Gastroesophageal sphincter (tissue), 4 donors: ENCODE measurements around the gene BBOX1. TPM values are rescaled to one million over a fixed set of nuclear protein-coding genes. Genes with fewer than 3 reads are reported as not detected.
"Not testable (repeated sequence)": the region's sequence is repeated elsewhere in the genome, so short reads cannot be mapped to it uniquely, and the experiment has no call there.

ENCODE experiments used
- ATAC-seq: fragments of 150-250 bp; one replicate; pipeline ENCODE4 v1.9.1; 2016; ENCODE audit warnings: mild to moderate bottlenecking, moderate library complexity
- H3K27ac ChIP-seq, 4 donors: fragments of 200-600 bp; sonication (generic) in 3 of 4; 1 replicate in 3 of 4; 2 replicates in 1 of 4; pipeline ENCODE4 v1.5.1; 2016 to 2019
- H3K27me3 ChIP-seq: fragments of 200-600 bp; sonication (generic); one replicate; pipeline ENCODE4 v1.5.1; 2019
- H3K36me3 ChIP-seq, 2 donors: fragments of 200-600 bp; sonication (generic); one replicate each; pipeline ENCODE4 v1.5.1; 2019; ENCODE audit warnings: control low read depth in 1 of 2
- H3K4me1 ChIP-seq, 3 donors: fragments of 200-600 bp; sonication (generic); 1 replicate in 2 of 3; 2 replicates in 1 of 3; pipeline ENCODE4 v1.5.1; 2016 to 2019; ENCODE audit warnings: control low read depth in 2 of 3
- H3K4me3 ChIP-seq, 2 donors: fragments of 200-600 bp; sonication (generic); one replicate each; pipeline ENCODE4 v1.5.1; 2019; ENCODE audit warnings: mild to moderate bottlenecking in 1 of 2, moderate library complexity in 1 of 2
- H3K9me3 ChIP-seq, 3 donors: fragments of 200-600 bp; sonication (generic); one replicate each; pipeline ENCODE4 v1.5.1; 2017 to 2019; ENCODE audit warnings: control low read depth in 2 of 3
- EP300 ChIP-seq: sonication (generic); formaldehyde crosslinking; IDR thresholded peaks from one replicate; pipeline ENCODE4 v1.6.1; 2017; ENCODE audit warnings: antibody characterized with exemption, mild to moderate bottlenecking
- POLR2A ChIP-seq, 2 donors: fragments of 450-650 bp; IDR thresholded peaks; one replicate each; pipeline ENCODE4 v1.6.1; 2017; ENCODE audit warnings: antibody characterized with exemption in 2 of 2, mild to moderate bottlenecking in 2 of 2, moderate library complexity in 1 of 2
- POLR2AphosphoS5 ChIP-seq: sonication (generic); formaldehyde crosslinking; IDR thresholded peaks from one replicate; pipeline ENCODE4 v1.6.1; 2017; ENCODE audit warnings: antibody characterized with exemption
- WGBS, 2 donors: methylation state at CpG; one replicate each; pipeline ENCODE4 v1.1.5; 2018; ENCODE audit warnings: low coverage in 1 of 2; 5-methylcytosine and 5-hydroxymethylcytosine counted together
- total RNA-seq, 4 donors: library from RNA; depleted of rRNA; stranded (reverse); fragments of >200 nt; gene quantifications; one replicate each; pipeline ENCODE4 v1.1.0, GENCODE V29; 2016
- TF ChIP-seq, protein P1 (sequence below), 4 experiments: fragments of 200-600 bp in 2 of 4; fragments of 450-650 bp in 2 of 4; sonication (generic) in 1 of 4; IDR thresholded peaks; one replicate each; pipeline ENCODE4 v1.5.1; 2017 to 2019; ENCODE audit warnings: antibody characterized with exemption in 4 of 4, mild to moderate bottlenecking in 2 of 4, moderate library complexity in 2 of 4

Gene BBOX1
- total RNA-seq, 4 donors from 2014 or later, result 0.67 to 4.4 TPM; not detected in 2

DNA sequence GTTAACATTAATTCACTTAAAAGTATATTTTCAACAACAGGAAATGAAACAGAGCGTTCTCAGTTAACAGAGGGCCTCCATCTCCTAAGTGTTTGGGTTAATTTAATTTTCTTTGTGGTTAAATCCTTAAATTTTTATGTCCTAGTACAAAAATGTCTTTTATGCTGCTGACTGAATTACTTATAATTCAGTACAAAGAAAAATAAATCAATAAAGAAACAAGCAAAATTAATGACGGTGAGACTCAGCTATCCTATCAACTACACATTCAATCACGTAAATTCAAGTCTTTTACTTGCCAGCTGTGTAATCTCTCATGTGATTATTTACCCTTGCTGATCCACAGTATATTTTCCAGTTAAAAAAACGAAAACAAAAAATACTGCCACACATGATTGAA is 81.4 kb downstream of the BBOX1 start:
- ATAC-seq, result no peak
- Histone ChIP-seq H3K36me3 (no peaks in the 10 kb centered on the region), H3K9me3 (no peaks in the 10 kb centered on the region), H3K27ac (no peak overlapping the region), H3K4me3 (no peak overlapping the region), H3K4me1 (no peaks in the 10 kb centered on the region), H3K27me3 (no peaks in the 10 kb centered on the region)
- 74 to 77% methylated on average over 4 of the region's 4 CpGs for WGBS, 2 donors
- no peak for TF ChIP-seq POLR2A (IDR thresholded peaks at IDR 0.05)
- no peak for TF ChIP-seq EP300
- TF ChIP-seq, protein P1, sequence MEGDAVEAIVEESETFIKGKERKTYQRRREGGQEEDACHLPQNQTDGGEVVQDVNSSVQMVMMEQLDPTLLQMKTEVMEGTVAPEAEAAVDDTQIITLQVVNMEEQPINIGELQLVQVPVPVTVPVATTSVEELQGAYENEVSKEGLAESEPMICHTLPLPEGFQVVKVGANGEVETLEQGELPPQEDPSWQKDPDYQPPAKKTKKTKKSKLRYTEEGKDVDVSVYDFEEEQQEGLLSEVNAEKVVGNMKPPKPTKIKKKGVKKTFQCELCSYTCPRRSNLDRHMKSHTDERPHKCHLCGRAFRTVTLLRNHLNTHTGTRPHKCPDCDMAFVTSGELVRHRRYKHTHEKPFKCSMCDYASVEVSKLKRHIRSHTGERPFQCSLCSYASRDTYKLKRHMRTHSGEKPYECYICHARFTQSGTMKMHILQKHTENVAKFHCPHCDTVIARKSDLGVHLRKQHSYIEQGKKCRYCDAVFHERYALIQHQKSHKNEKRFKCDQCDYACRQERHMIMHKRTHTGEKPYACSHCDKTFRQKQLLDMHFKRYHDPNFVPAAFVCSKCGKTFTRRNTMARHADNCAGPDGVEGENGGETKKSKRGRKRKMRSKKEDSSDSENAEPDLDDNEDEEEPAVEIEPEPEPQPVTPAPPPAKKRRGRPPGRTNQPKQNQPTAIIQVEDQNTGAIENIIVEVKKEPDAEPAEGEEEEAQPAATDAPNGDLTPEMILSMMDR (IDR thresholded peaks at IDR 0.05), result no peak
- no peak for TF ChIP-seq POLR2AphosphoS5

DNA sequence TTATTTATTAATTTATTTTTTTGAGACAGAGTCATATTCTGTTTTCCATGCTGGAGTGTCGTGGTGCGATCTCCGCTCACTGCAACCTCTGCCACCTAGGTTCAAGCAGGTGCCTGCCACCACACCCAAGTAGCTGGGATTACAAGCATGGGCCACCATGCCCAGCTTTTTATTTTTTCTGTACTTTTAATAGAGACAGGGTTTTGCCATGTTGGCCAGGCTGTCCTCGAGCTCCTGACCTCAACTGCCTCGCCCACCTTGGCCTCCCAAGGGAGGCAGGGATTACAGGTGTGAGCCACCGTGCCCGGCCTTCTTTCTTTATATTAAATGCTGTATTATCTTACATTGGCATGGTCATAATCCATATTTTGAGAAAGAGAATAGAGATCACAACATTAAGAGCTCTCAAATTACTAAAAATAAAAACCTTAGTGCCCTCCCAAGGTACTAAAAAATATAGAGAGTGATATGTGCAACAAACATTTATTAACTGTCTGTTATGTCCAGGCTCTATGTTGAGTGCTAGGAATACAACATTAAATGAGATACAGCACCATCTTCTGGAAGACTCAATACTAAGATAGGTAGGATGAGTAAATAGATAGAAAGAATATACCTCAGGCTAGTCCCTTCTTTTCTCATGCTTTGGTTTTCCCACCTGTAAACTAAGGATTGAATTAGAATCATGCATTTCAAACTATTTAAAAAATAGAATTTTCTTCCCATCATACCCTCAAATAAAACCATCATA is 84.1 kb downstream of the BBOX1 start:
- H3K27me3 ChIP-seq, result no peaks in the 10 kb centered on the region
- no peaks in the 10 kb centered on the region for H3K4me1 ChIP-seq
- no peak overlapping the region for H3K4me3 ChIP-seq
- TF ChIP-seq EP300, result no peak
- no peak for TF ChIP-seq POLR2AphosphoS5
- TF ChIP-seq, protein P1 (IDR thresholded peaks at IDR 0.05), result peak in 1 of 4 experiments; percentile 27
- H3K36me3 ChIP-seq, result no peaks in the 10 kb centered on the region
- ATAC-seq, result no peak
- 84 to 100% methylated on average over 3 to 7 of the region's 7 CpGs for WGBS, 2 donors
- no peak overlapping the region for H3K27ac ChIP-seq
- H3K9me3 ChIP-seq, result no peaks in the 10 kb centered on the region

GRCh38 chr11:27129686-27130085 is 89.1 kb downstream of the BBOX1 start:
- Histone ChIP-seq H3K27me3 (no peaks in the 10 kb centered on the region), H3K27ac (no peak overlapping the region), H3K4me1 (no peaks in the 10 kb centered on the region), H3K36me3 (no peaks in the 10 kb centered on the region), H3K4me3 (no peak overlapping the region), H3K9me3 (no peaks in the 10 kb centered on the region)
- ATAC-seq, result no peak
- TF ChIP-seq, protein P1 (IDR thresholded peaks at IDR 0.05), result no peak
- TF ChIP-seq EP300, result no peak
- no peak for TF ChIP-seq POLR2AphosphoS5

DNA sequence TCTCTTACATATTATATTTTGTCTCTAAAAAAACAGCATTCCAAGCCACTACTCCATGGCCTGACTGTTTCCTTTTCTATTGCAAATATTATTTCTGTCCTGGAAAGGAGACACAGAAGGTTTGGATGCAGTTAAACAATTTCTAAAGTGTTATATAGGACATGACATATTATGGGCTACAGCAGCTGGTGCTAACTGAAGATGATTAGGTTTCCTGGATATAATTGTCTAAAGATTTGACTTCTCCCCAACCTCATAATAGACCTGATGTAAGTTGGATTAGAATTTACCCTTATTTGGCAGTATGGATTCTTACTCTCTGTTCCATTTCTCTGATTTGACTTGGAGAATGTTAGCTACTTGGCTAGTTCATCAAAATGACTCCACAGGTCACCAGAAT is 90.2 kb downstream of the BBOX1 start:
- Histone ChIP-seq H3K36me3 (no peaks in the 10 kb centered on the region), H3K4me1 (no peaks in the 10 kb centered on the region), H3K4me3 (no peak overlapping the region), H3K9me3 (peaks cover 0 to 2% (median 0%) of the 10 kb centered on the region in 3 donors), H3K27ac (no peak overlapping the region), H3K27me3 (no peaks in the 10 kb centered on the region)
- TF ChIP-seq EP300 (no peak), POLR2AphosphoS5 (no peak), POLR2A (IDR thresholded peaks at IDR 0.05) (no peak)
- TF ChIP-seq, protein P1 (IDR thresholded peaks at IDR 0.05), result no peak
- ATAC-seq, result no peak

DNA sequence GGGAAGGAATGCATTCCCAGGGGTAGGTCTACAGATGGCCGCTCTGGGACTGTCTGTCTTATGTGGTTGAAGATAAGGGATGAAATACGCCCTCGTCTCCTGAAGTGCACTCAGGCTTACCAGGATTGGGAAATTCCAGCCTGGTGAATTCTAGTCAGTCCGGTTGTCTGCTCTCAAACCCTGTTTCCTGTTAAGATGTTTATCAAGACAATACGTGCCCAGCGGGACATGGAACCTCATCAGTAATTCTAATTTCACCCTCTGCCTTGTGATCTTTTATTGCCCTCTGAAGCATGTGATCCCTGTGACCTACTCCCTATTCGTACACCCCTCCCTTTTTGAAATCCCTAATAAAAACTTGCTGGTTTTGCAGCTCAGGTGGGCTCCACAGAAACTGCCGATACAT is 95.3 kb downstream of the BBOX1 start:
- not testable (repeated sequence) for H3K27ac ChIP-seq, ATAC-seq
- 77 to 94% methylated on average over 4 to 8 of the region's 8 CpGs for WGBS, 2 donors

More for the DNA sequence above, 95.3 kb downstream of the BBOX1 start:
- not testable (repeated sequence) for H3K9me3 ChIP-seq, H3K4me3 ChIP-seq, H3K27me3 ChIP-seq, H3K36me3 ChIP-seq
- peaks cover 0 to 12% (median 0%) of the 10 kb centered on the region in 3 donors for H3K4me1 ChIP-seq
